HG03064 (cell line): ENCODE data around the gene RAB19.
"Not testable (repeated sequence)": the region's sequence is repeated elsewhere in the genome, so short reads cannot be mapped to it uniquely, and the experiment has no call there.

Experiments used
- ATAC-seq: cut with Tn5 transposase; IDR thresholded peaks from one replicate; pipeline ENCODE4 v1.9.1; 2021; ENCODE audit warnings: low read depth; ENCODE audit not compliant: unreplicated experiment

RAB19 gene

GRCh38 chr7:140451716-140452115 lies 47.9 kb downstream of the RAB19 start:
- ATAC-seq: no peak

GRCh38 chr7:140453273-140453672 lies 49.4 kb downstream of the RAB19 start:
- no peak for ATAC-seq

GRCh38 chr7:140453785-140454656 lies 50.2 kb downstream of the RAB19 start:
- ATAC-seq: not testable (repeated sequence)

- ATAC-seq: no peak
Observed at GRCh38 chr7:140454657-140455015, 50.8 kb downstream of the RAB19 start.

- ATAC-seq: no peak
Observed at GRCh38 chr7:140455743-140456142, 51.9 kb downstream of the RAB19 start.

GRCh38 chr7:140456551-140457051 lies 52.7 kb downstream of the RAB19 start:
- ATAC-seq: no peak

GRCh38 chr7:140458201-140458600 lies 54.3 kb downstream of the RAB19 start:
- ATAC-seq: no peak

- ATAC-seq: no peak
Observed at GRCh38 chr7:140458916-140459315, 55.1 kb downstream of the RAB19 start.

GRCh38 chr7:140463111-140463510 lies 59.3 kb downstream of the RAB19 start:
- ATAC-seq: no peak

- no peak for ATAC-seq
Observed at GRCh38 chr7:140475747-140476333, 72.0 kb downstream of the RAB19 start.

GRCh38 chr7:140476698-140477261 lies 72.9 kb downstream of the RAB19 start:
- ATAC-seq: no peak
